ENCODE results near the gene ZNF526.

DNA sequence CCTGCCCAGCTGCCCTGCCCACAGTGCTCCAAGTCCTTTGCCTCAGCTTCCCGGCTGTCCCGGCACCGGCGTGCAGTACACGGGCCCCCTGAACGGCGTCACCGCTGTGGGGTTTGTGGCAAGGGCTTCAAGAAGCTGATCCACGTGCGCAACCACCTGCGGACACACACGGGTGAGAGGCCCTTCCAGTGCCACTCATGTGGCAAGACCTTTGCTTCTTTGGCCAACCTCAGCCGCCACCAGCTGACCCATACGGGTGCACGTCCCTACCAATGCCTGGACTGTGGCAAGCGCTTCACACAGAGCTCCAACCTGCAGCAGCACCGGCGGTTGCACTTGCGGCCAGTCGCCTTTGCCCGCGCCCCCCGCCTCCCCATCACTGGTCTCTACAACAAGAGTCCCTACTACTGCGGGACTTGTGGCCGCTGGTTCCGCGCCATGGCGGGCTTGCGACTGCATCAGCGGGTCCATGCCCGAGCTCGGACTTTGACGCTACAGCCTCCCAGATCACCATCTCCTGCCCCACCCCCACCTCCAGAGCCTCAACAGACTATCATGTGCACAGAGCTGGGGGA is 5.7 kb downstream of the ZNF526 start:
- TF ChIP-seq, protein P1, sequence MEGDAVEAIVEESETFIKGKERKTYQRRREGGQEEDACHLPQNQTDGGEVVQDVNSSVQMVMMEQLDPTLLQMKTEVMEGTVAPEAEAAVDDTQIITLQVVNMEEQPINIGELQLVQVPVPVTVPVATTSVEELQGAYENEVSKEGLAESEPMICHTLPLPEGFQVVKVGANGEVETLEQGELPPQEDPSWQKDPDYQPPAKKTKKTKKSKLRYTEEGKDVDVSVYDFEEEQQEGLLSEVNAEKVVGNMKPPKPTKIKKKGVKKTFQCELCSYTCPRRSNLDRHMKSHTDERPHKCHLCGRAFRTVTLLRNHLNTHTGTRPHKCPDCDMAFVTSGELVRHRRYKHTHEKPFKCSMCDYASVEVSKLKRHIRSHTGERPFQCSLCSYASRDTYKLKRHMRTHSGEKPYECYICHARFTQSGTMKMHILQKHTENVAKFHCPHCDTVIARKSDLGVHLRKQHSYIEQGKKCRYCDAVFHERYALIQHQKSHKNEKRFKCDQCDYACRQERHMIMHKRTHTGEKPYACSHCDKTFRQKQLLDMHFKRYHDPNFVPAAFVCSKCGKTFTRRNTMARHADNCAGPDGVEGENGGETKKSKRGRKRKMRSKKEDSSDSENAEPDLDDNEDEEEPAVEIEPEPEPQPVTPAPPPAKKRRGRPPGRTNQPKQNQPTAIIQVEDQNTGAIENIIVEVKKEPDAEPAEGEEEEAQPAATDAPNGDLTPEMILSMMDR (IDR thresholded peaks at IDR 0.05; ENCODE audit: low read depth, low read length, missing input control) = no peak
- no peak for TF ChIP-seq RXRA (IDR thresholded peaks at IDR 0.05)
- TF ChIP-seq GABPA (IDR thresholded peaks at IDR 0.05 in 1 of 2, conservative IDR thresholded peaks at IDR 0.05 in 1 of 2) = no peak
- TF ChIP-seq, protein P2, sequence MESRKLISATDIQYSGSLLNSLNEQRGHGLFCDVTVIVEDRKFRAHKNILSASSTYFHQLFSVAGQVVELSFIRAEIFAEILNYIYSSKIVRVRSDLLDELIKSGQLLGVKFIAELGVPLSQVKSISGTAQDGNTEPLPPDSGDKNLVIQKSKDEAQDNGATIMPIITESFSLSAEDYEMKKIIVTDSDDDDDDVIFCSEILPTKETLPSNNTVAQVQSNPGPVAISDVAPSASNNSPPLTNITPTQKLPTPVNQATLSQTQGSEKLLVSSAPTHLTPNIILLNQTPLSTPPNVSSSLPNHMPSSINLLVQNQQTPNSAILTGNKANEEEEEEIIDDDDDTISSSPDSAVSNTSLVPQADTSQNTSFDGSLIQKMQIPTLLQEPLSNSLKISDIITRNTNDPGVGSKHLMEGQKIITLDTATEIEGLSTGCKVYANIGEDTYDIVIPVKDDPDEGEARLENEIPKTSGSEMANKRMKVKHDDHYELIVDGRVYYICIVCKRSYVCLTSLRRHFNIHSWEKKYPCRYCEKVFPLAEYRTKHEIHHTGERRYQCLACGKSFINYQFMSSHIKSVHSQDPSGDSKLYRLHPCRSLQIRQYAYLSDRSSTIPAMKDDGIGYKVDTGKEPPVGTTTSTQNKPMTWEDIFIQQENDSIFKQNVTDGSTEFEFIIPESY (IDR thresholded peaks at IDR 0.05) = no peak
- TF ChIP-seq RAD21 (IDR thresholded peaks at IDR 0.05) = no peak
